ENCODE results near the gene MAGI2.

DNA sequence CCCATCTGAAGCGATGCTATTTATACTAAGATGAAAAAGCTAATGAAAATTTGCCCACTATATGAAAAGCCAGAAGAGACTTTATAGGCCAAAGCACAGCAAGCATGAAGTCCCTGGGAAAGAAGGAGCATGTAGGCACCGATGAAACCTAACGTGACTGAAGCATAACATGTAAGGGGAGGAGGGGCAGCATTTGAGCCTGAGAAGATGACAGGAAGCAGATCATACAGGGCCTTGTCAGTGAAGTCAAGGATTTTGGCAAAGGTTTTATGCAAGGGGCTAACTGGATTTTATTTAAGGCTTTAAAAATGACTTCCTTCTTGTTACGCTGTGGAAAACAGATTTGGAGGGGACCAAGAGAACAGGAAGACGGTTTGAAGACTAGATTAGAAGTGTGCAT is 910.9 kb downstream of the MAGI2 start:
- TF ChIP-seq REST (IDR thresholded peaks at IDR 0.05; ENCODE audit: unreplicated experiment) (no peak), EZH2phosphoT487 (IDR thresholded peaks at IDR 0.05; ENCODE audit: unreplicated experiment) (no peak)
